Measurements from ENCODE around the gene SH2D6.

Gene SH2D6

DNA sequence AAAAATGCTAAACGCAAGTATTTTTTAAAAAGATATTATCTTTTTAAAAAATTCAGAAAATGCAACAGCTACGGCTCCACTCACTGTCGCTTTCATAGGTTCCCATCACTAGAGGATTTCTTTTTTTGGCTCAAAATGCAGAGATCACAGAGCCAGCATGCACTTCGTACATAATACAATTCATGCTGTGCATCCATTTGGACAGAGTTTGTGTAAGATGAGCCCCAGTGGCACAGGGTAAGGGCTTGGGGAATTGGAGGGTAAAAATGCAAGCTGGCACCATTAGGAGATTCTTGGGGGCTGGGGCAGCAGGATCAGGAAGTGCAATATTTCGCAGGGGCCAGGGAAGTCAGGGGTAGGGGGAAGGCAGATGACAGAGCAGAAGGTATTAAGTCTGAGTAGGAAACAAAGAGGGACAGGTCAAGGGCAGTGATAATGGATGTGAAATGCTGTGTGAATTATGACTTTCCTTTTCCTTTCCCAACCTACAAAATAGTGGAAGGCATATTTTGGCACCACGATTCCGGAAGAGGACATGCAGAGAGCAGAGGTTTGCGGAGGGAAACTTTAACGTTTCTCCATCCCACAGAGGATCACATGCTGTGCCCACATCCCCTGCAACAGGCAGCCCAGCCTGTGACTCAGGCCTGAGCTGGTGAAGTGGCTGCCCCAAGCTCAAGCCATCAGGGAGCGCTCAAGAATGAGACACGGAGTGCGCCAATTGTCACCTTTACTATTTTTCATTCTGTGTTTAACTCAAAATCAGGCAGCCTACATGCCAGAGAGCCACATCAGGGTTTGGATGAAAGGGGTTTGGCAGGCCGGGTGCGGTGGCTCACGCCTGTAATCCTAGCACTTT is 13.1 kb upstream of the SH2D6 start:
- peak overlapping the region; percentile 54 for H2AFZ ChIP-seq
- H3K79me2 ChIP-seq = peaks cover 28% of the 10 kb centered on the region
- H3K27ac ChIP-seq = peak overlapping the region; percentile 97
- H3K4me3 ChIP-seq (ENCODE audit: low read depth, low read length) = no peak overlapping the region
- TF ChIP-seq, protein P1, sequence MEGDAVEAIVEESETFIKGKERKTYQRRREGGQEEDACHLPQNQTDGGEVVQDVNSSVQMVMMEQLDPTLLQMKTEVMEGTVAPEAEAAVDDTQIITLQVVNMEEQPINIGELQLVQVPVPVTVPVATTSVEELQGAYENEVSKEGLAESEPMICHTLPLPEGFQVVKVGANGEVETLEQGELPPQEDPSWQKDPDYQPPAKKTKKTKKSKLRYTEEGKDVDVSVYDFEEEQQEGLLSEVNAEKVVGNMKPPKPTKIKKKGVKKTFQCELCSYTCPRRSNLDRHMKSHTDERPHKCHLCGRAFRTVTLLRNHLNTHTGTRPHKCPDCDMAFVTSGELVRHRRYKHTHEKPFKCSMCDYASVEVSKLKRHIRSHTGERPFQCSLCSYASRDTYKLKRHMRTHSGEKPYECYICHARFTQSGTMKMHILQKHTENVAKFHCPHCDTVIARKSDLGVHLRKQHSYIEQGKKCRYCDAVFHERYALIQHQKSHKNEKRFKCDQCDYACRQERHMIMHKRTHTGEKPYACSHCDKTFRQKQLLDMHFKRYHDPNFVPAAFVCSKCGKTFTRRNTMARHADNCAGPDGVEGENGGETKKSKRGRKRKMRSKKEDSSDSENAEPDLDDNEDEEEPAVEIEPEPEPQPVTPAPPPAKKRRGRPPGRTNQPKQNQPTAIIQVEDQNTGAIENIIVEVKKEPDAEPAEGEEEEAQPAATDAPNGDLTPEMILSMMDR (IDR thresholded peaks at IDR 0.05) = no peak
- peak overlapping the region; percentile 31 for H3K4me2 ChIP-seq (ENCODE audit: low read length)
- H3K27me3 ChIP-seq (ENCODE audit: control insufficient read depth, insufficient read depth, low read length) = no peaks in the 10 kb centered on the region
- H3K9ac ChIP-seq = no peak overlapping the region
- H3K36me3 ChIP-seq (ENCODE audit: control insufficient read depth, insufficient read depth, low read length) = no peaks in the 10 kb centered on the region
- no peaks in the 10 kb centered on the region for H3K9me3 ChIP-seq (ENCODE audit: control insufficient read depth, low read length)
- H3K4me1 ChIP-seq = peaks cover 75% of the 10 kb centered on the region

DNA sequence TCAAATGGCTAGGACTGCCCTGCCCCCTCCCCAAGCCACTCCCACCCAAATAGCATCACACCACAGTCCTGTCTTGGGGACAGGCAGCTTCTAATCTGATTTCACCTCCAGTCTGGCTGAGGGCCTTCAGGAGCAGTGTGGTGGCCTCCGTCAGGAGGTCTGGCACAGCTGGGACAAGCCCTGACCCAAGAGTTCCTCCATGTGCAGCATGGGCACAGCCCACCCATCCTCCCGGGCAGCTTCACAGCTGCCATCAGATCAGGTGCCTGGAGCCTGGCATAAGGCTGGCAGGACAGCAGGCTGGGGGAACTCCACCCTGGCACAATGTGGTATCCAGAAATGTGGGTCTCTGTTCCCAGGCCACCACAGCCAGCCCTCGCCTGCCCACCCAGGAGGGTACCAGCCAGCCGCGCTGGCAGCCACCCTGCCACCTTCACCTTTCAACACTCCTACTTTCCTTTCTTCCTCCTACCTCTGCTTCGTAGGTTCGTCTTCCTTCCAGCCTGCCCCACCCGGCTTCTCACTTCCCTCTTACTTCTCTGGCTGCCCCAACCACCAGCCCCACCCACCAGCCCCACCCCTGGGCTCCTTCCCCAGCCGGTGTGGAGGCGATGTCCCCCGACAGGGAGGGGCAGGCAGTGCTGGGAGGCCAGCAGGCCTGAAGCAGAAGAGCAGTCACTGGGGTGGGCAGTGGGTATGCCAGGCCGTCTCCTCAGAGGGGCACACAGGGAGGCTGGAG is 8.5 kb upstream of the SH2D6 start, which contains the start of gene CAPG:
Gene CAPG, minus strand, starts transcription at position 522 of the 739 bp plus-strand sequence. CDS start 8,221 bp downstream, outside the sequence.
- H3K4me3 ChIP-seq (ENCODE audit: low read depth, low read length) = peak within 1 kb of the TSS; percentile 49

DNA sequence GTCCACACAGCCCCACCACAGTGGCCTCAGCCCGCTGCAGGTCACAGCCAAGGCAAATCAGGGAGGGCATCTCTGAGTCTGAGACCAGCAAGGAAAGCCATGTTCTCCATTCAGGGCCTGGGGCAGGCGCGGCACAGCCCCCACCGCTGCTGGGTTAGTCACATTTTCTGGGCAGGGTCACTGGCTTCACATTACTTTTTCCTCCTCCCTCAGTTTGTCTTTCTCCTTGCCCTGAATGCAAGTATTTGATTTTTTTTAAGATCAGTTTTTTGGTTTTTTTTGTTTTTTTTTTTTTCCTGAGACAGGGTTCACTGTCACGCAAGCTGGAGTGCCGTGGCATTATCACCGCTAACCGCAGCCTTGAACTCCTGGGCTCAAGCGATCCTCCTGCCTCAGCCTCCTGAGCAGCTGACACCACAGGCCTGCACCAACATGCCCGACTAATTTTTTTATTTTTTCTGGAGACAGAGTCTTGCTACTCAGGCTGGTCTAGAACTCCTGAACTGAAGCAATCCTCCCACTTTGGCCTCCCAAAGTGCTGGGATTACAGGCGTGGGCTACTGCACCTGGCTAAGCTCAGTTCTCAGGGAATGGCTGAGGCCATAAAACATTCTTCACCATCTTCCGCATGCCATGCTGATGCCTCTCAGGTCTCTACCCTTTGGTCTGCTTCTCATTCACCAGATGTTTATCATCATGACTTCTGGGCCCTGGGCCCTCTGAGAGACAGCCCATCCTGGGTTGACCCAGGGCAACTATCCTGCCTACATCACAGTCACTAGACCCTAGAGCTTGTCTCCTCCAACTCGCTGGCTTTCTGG is 7.7 kb upstream of the SH2D6 start:
- Histone ChIP-seq H3K9me3 (ENCODE audit: control insufficient read depth, low read length) (no peaks in the 10 kb centered on the region), H3K4me2 (ENCODE audit: low read length) (peak overlapping the region; percentile 70), H3K36me3 (ENCODE audit: control insufficient read depth, insufficient read depth, low read length) (no peaks in the 10 kb centered on the region), H3K79me2 (peaks cover 28% of the 10 kb centered on the region), H2AFZ (peak overlapping the region; percentile 39), H3K9ac (no peak overlapping the region), H3K27ac (peak overlapping the region; percentile 97), H3K4me1 (peaks cover 74% of the 10 kb centered on the region), H3K4me3 (ENCODE audit: low read depth, low read length) (no peak overlapping the region), H3K27me3 (ENCODE audit: control insufficient read depth, insufficient read depth, low read length) (no peaks in the 10 kb centered on the region)
- TF ChIP-seq, protein P1 (IDR thresholded peaks at IDR 0.05) = no peak

More for the DNA sequence above, 8.5 kb upstream of the SH2D6 start, which contains the start of gene CAPG:
- TF ChIP-seq, protein P1 (IDR thresholded peaks at IDR 0.05) = no peak
- peak within 1 kb of the TSS; percentile 70 for H3K4me2 ChIP-seq (ENCODE audit: low read length)
- peak within 1 kb of the TSS; percentile 39 for H2AFZ ChIP-seq
- H3K4me1 ChIP-seq = peaks cover 73% of the 10 kb centered on the region
- peak within 1 kb of the TSS; percentile 39 for H3K9ac ChIP-seq
- H3K36me3 ChIP-seq (ENCODE audit: control insufficient read depth, insufficient read depth, low read length) = no peaks in the 10 kb centered on the region
- no peaks in the 10 kb centered on the region for H3K9me3 ChIP-seq (ENCODE audit: control insufficient read depth, low read length)
- peak within 1 kb of the TSS; percentile 97 for H3K27ac ChIP-seq
- H3K79me2 ChIP-seq = peaks cover 28% of the 10 kb centered on the region
- H3K27me3 ChIP-seq (ENCODE audit: control insufficient read depth, insufficient read depth, low read length) = no peaks in the 10 kb centered on the region

DNA sequence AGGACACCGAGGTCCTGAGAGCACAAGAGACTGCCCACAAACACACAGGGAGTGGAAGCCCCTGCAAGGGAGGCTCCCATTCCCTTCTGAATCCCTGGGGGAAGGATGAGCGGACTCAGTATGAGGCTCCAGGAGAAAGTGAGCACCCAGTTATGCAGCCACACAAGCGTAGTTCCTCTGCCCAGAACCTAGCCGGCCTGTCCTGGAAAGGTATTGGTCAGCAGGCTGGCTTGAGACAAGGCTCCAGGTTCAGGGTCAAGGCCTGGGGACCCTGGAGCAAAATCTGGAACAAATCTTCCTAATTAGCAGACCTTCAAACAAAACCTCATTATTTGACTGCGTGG is 7.1 kb upstream of the SH2D6 start:
- Histone ChIP-seq H3K27me3 (ENCODE audit: control insufficient read depth, insufficient read depth, low read length) (no peaks in the 10 kb centered on the region), H3K9me3 (ENCODE audit: control insufficient read depth, low read length) (no peaks in the 10 kb centered on the region), H3K27ac (peak overlapping the region; percentile 97), H3K79me2 (peaks cover 28% of the 10 kb centered on the region), H2AFZ (peak overlapping the region; percentile 39), H3K4me3 (ENCODE audit: low read depth, low read length) (no peak overlapping the region), H3K36me3 (ENCODE audit: control insufficient read depth, insufficient read depth, low read length) (no peaks in the 10 kb centered on the region), H3K9ac (no peak overlapping the region), H3K4me2 (ENCODE audit: low read length) (no peak overlapping the region), H3K4me1 (peaks cover 70% of the 10 kb centered on the region)
- TF ChIP-seq, protein P1 (IDR thresholded peaks at IDR 0.05) = no peak
